HepG2 (cell line): Measurements from ENCODE around the gene FGD2. TPM values are rescaled to one million over a fixed set of nuclear protein-coding genes. Genes with fewer than 3 reads are reported as not detected.

Experiments
- AGO2 ChIP-seq: fragments of 200-400 bp; formaldehyde crosslinking; optimal IDR thresholded peaks from 2 replicates; pipeline ENCODE3; 2017; ENCODE audit warnings: mild to moderate bottlenecking, low read depth, low read length, moderate library complexity
- BHLHE40 ChIP-seq: IDR thresholded peaks from 2 replicates; pipeline ENCODE4 v1.6.1; 2011; ENCODE audit warnings: low read length, improper control_type of control experiment
- CEBPZ ChIP-seq: IDR thresholded peaks from 2 replicates; pipeline ENCODE4 v1.6.1; 2012; ENCODE audit warnings: low read length, improper control_type of control experiment
- DNMT1 ChIP-seq: sonication (generic); formaldehyde crosslinking; IDR thresholded peaks from 2 replicates; pipeline ENCODE4 v1.5.1; 2020; ENCODE audit warnings: mild to moderate bottlenecking, missing genetic modification reagents
- E2F2 ChIP-seq: sonication (generic); formaldehyde crosslinking; IDR thresholded peaks from 2 replicates; pipeline ENCODE4 v1.4.0; 2020; ENCODE audit warnings: missing genetic modification reagents, borderline replicate concordance
- EEA1 ChIP-seq: sonication (generic); formaldehyde crosslinking; IDR thresholded peaks from 2 replicates; pipeline ENCODE4 v1.5.1; 2020; ENCODE audit warnings: mild to moderate bottlenecking, missing genetic modification reagents, borderline replicate concordance
- KLF6 ChIP-seq: IDR thresholded peaks from 2 replicates; pipeline ENCODE4 v1.8.0; 2016; ENCODE audit warnings: missing biosample characterization, missing genetic modification reagents
- POLR2AphosphoS2 ChIP-seq: IDR thresholded peaks from 2 replicates; pipeline ENCODE4 v1.6.1; 2011; ENCODE audit warnings: low read depth, low read length, improper control_type of control experiment
- RARG ChIP-seq: sonication (generic); formaldehyde crosslinking; IDR thresholded peaks from 2 replicates; pipeline ENCODE4 v1.4.0; 2020; ENCODE audit warnings: low read depth, mild to moderate bottlenecking, missing genetic modification reagents
- SMYD3 ChIP-seq: sonication (generic); formaldehyde crosslinking; IDR thresholded peaks from 2 replicates; pipeline ENCODE4 v1.8.1; 2023; ENCODE audit warnings: mild to moderate bottlenecking, missing genetic modification reagents
- TOE1 ChIP-seq: sonication (generic); formaldehyde crosslinking; IDR thresholded peaks from 2 replicates; pipeline ENCODE4 v1.4.0; 2020; ENCODE audit warnings: mild to moderate bottlenecking, missing genetic modification reagents
- ZBED4 ChIP-seq: sonication (generic); formaldehyde crosslinking; IDR thresholded peaks from 2 replicates; pipeline ENCODE4 v1.4.0; 2020; ENCODE audit warnings: missing genetic modification reagents, borderline replicate concordance
- ZBTB2 ChIP-seq: sonication (generic); formaldehyde crosslinking; IDR thresholded peaks from 2 replicates; pipeline ENCODE4 v1.8.0; 2022; ENCODE audit warnings: low read depth, missing genetic modification reagents
- ZGPAT ChIP-seq: IDR thresholded peaks from 2 replicates; pipeline ENCODE4 v1.6.1; 2016; ENCODE audit warnings: mild to moderate bottlenecking
- ZNF335 ChIP-seq: sonication (generic); formaldehyde crosslinking; IDR thresholded peaks from 2 replicates; pipeline ENCODE4 v1.4.0; 2020; ENCODE audit warnings: missing genetic modification reagents
- polyA plus RNA-seq, 8 experiments: library from polyadenylated mRNA; depleted of rRNA in 3 of 8; stranded (reverse) in 7 of 8; unstranded in 1 of 8; fragments of >200 nt; fragmentation: Illumina TruSeq in 4 of 8; extraction: Trizol in 4 of 8; gene quantifications; 2 replicates each; pipeline versions ENCODE4 v1.2.1 to v1.2.3, GENCODE V29; 2011 to 2016; ENCODE audit warnings: low read depth in 4 of 8, missing spikeins in 1 of 8, mixed read lengths in 1 of 8; ENCODE audit not compliant: insufficient read depth in 1 of 8
- total RNA-seq, 5 experiments: library from RNA; depleted of rRNA; stranded (reverse); fragments of >200 nt; fragmentation: Illumina TruSeq; extraction: Trizol; gene quantifications; 2 replicates each; pipeline ENCODE4 v1.2.3, GENCODE V29; 2016; ENCODE audit warnings: low read depth in 1 of 5

Gene FGD2
- total and polyA plus RNA-seq, 2 of the 13 experiments (the other 11 are each of a cell fraction or from before 2014, with no cell fraction given): not detected

- peak; percentile 95 for TF ChIP-seq ZGPAT (CRISPR knock-in tag)
- peak; percentile 48 for TF ChIP-seq ZBED4 (CRISPR knock-in tag)
- no peak for TF ChIP-seq TOE1 (CRISPR knock-in tag)
- TF ChIP-seq BHLHE40: peak; percentile 100
- peak; percentile 34 for TF ChIP-seq ZBTB2 (CRISPR knock-in tag)
- TF ChIP-seq ZNF335: no peak
- peak; percentile 90 for TF ChIP-seq KLF6 (CRISPR knock-in tag)
- peak; percentile 84 for TF ChIP-seq AGO2
- no peak for TF ChIP-seq SMYD3 (CRISPR knock-in tag)
- no peak; the same call in 1 of the 2 replicates for TF ChIP-seq EEA1 (CRISPR knock-in tag)
- TF ChIP-seq DNMT1 (CRISPR knock-in tag): peak; percentile 93; the same call in 1 of the 2 replicates
- TF ChIP-seq E2F2: peak; percentile 74; the same call in 1 of the 2 replicates
- no peak; the same call in 1 of the 2 replicates for TF ChIP-seq RARG (CRISPR knock-in tag)
- TF ChIP-seq POLR2AphosphoS2: no peak
- no peak for TF ChIP-seq CEBPZ
These were observed 19.4 kb upstream of the FGD2 start, which contains the start of gene MTCH1 (continued) for GRCh38 chr6:36985808-36986703.
